ENCODE data around the gene MR1.

MR1 gene

DNA sequence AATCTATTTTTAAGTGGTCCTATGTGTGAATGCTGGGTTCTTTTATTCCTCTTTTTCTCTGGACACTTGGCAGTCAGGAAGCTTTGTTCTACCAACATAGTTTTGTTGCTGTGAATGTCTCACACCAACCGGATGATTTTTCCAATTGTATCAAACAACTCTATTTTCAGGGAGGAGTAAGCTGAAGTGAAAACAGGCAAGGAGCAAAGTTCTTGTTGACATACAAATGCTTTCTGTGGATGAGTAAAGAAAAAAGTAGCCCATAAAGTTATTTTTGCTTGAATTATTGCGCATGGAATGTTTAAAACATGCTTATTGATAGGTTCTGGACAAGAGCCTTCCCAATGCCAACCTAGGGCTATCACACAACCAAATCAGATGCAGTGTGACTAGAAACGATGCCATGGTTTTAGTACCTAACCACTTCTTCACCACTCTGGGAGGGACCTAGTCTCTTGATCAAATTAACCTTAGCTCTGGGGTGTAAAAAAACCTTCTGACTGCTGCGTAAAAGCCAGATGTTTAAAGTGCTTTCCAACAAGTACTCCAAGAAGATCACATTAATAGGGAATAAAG is 59.2 kb downstream of the MR1 start:
- DNase-seq: no peak

DNA sequence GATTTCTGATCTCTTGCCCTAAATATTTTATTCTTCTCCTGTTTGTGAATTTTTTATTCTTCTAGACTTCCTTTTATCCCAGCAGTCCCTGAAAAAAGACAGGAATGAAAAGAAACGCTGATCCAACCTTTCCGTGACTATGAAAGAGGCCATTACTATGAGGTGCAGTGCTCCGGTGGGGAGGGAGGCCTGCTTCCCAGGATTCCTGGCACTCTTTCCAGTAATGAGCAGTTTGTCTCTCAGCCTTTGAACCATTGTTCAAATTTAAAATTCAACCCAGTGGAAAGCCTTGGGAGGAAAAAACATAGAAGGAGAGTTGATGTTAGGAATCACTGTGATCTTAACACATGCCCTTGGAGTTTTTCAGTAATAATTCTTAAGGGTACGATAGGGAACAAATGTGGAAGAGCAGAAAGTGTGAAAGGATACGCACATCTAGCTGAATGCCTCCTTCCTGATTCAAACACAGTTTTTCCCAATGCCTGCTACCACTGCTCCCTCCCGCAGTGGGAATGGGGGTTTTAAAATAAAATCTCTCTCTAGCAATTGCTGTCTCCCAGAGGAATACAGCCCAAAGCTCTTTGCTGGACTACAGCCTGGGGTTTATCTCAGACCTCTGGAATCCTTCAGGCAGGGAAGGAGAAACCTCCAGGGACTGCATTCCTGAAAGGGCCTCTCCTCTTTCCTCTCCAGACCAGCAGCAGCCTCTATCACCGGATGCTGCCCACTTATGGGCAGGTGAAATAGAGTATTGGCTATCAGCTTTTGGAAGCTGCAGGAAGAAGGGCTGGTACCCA is 60.8 kb downstream of the MR1 start:
- no peak for DNase-seq

DNA sequence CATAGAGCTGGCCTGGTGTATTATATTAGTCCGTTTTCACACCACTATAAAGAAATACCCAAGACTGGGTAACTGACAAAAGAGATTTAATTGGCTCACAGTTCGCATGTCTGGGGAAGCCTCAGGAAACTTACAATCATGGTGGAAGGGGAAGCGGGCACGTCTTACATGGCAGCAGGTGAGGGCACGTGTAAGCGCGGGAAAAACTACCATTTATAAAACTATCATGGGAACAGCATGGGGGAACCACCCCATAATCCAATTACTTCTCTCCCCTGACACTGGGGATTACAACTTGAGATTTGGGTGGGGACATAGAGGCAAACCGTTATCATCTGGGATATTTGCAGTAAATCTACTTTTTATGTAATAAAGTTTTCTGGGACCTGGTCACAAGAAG is 61.5 kb downstream of the MR1 start:
- no peak for DNase-seq

DNA sequence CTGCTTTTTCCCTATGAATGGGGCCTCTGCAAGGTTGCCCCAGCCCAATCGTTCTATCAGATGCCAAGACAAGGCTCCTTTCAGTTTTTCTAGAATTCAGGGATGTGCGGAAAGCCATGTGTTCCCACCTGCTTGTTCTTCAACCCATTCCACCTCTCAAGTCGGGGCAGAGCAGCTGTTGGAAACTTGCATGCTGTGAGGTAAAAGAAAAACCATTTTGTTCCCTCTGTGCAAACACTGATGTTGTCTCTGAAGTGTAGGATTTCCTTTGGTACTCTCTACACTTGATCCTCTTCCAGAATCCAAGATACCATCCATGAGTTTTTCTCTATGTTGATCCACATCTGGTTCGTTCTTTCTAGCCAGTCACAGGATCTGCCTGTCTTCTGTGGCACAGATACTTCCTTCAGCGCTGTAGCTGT is 62.0 kb downstream of the MR1 start:
- peak; percentile 56 for DNase-seq

DNA sequence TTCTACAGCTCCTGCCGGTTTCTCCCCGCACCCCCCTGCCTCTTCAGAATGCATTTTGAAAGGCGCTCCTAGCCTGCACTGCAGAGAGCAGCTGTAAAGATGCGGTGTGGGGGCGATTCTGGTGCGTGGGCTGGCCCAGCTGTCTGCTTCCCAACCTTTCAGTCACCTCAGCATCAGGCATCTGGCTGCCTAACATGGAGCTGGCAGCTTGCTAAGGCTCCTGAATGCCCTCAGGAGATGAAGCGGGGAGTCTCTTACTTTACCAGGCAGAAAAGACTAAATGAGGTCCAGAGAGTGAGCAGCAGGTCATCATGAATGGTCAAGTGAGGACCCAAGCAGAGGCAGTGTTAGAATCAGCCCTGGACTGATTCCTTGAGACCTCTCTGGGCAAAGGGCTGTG is 63.5 kb downstream of the MR1 start:
- DNase-seq: no peak

DNA sequence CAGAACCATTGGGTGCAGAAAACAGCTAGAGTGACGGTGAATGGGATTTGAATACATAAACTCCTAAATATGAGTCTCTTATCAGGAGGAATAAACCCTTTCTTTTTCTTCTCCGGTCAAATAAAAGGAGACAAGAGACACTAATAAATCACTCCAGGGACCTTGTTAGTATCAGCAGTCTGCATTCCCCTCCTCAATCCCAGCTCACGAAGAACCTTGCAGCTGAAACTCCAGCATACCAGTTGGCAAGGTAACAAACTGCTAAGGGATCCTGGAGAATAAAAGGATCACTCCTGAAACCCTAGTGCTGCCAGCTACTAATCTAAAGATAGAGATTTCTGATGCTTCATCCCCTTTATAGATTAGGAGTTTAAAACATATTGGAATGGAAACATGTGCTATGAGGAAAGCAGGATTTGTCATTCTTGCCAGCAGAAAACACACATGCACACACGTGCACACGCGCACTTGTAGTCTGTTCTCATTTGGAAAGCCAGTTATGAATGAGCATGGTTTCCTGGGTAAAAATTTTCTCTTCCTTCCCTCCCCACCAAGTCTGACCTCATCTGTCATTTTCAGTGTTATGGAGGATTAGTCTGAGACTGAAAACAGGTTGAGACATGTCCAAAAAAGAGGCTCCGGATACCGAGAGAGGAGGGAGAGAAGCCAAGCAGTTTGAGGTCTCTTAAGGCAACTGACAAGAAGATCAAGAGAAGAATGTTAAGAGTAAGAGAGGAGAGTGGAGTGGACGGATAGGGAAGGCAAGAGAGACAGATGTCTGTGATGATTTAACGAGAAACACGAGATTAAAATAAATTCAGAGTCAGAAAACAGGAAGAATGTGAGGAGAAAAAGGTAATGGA is 65.6 kb downstream of the MR1 start:
- no peak for DNase-seq

DNA sequence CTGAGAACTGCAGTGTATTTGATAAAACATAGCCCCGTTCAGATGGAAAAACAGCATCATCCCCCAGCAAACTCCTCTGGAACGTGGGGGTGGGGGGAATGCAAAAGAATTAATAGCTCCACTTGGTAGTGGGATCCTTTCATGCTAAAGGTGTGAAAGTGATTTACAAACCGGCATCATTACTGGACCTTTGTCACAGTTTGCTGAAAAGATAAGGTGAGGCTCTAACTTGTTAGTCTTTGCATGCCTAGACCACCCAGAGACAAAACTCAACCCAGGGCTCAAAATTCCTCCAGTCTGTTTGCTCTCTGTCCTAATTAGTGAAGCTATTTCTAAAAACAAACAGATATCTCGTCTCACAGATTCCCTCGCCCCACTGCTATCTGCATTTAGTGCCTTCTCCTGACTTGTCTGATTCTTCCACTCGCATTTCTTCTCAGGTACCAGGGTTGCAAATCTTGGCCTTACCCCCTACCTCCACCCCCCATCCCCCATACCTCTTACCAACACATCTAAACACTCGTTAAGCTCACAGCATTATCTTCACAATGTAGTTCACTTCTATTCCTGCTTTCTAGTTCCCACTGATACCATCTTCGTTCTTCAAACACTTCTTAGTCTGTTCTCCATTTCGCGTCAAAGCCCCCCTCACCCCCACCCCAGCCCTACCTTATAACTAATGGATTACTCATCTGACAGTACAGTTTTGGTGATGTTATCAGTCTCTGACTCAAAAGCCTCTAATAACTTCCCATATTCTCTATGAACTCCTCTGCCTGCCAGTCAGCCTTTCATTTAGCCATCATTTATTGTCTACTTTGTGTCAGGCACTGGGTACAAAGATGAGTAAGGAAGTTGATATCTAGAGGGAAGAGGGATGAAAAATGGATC is 66.5 kb downstream of the MR1 start:
- DNase-seq: no peak

DNA sequence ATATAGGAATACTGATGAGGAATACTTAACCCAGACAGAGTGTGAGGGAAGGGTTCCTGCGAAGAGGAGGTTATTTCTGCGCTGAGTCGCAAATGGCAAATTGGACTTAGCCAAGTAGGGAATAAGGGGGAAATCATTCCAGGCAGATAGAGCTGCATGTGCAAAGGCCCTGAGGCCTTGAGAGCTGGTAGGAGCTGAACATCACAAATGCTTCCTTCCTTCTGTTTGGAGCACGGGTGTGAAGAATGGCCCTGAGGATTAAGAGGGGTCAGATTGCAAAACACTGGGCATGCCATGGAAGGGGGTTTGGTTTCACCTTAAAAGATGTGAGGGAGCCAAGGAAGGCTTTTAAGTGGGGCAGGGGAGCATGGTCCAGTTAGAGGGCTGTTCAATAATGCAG is 67.2 kb downstream of the MR1 start:
- DNase-seq: no peak

DNA sequence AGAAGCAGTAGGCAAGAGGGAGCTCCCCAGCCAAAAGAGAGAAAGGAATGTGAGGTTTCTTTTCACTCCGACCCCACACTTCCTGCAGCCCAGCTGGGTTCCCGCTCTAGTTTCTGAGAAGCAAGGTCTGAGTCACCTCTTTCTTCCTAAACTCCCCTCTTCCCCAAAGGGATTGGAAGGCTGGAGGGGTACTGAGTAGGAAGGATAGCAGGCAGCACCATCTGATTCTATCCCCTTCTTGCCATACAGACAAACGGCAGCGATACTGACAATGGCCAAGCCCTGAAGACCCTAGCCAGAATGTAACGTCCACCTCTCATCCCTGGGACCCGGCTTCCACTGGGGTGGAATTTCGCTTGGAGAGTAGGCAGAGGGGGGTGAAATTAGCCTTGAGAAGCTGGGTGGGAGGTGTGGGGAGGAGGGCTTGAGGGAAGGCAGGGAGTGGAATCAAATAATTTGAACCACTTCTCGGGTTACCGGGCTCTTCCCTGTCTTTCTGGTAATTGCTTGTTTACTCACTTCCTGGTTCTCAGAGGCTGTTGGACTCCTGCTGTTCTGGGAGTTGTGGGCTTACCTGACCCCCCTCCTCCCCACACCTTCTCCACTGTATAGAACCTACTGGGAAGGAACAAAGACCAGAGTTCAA is 67.9 kb downstream of the MR1 start:
- peak; percentile 94 for DNase-seq

DNA sequence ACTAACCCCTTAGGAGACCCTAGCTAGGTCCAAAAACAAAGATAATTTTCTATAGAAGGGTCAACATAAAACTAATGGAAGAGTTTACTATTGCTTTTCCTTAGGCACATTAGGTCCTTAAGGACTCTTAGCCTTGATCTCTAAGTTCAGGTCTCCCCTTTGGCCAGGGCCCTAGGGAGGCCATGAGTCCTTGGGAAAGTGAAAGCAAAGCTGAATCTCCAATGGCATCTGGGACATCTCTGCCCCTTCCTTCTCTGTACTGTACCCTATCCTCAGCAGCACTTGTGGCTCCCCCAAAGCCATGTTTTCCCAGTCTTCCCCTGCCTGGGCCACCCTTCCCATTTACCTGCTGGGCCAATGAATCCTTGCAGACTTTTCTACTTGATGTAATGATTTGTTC is 69.1 kb downstream of the MR1 start:
- DNase-seq: no peak

DNA sequence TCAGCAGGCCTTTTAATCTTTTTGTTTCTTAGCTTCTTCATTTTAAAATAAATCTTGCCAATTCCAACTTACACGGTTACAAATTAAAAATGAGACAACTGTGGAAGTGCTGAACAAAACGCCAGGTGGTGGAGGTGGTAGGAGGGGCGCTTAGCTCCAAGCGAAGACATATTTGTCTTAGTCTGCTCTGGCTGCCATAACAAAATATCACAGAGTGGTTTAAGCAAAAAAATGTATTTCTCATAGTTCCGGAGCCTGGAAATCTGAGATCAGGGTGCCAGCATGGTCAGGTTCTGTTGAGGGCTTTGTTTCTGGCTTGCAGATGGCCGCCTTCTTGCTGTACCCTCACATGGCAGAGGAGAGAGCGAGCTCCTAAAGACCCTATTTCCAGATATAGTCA is 69.6 kb downstream of the MR1 start:
- DNase-seq: no peak

DNA sequence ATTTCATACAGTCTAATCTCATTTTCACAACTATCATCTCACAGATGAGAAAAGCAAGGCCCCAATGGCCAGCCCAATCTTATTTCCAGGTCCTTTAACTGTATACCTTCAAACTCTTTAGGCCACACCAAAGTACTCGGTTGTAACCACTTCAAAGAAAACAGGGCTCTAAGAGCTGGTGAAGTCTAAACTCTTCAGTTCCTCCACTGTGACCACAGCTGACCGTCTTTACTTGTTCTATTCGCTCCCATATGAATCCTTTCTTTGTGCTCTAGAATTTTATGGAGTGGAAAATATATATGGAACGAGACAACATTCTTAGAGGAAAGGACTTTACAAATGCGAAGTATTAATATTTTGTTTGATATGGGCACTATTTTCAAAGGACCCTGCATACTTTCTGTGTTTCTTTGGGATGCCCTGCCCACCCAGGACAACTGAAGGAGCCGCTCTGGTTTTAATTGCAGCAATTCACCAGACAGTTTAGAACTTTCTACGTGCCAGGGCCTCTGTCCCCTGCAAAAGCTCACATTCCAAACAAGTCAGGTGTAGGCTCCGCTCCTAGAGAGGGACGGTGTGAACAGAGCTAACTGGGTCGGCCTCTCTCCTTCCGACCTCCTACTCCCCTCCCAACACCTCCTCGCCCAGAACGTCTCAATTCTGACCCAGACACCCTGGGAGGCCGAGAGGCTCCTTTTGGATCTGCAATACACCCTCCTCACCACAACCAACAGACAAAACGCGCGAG is 70.4 kb downstream of the MR1 start:
- DNase-seq: no peak

DNA sequence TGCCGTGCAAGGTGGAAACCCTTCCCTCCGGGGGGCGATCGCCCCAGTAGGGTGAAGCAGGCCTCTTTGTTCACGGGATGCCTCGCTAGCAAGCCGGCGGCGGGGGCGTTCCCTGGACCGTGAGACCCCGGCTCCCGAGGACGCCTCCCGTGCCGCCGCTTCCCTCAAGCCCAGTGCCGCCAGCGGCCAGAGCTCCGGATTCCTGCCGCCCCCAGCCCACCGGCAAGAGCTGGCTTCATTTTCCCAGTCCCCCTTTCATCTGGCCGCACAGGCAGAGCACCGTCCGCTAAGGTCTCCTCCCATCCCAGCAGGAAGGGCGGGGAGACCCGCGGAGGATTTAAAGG is 71.0 kb downstream of the MR1 start:
- DNase-seq: peak; percentile 81

DNA sequence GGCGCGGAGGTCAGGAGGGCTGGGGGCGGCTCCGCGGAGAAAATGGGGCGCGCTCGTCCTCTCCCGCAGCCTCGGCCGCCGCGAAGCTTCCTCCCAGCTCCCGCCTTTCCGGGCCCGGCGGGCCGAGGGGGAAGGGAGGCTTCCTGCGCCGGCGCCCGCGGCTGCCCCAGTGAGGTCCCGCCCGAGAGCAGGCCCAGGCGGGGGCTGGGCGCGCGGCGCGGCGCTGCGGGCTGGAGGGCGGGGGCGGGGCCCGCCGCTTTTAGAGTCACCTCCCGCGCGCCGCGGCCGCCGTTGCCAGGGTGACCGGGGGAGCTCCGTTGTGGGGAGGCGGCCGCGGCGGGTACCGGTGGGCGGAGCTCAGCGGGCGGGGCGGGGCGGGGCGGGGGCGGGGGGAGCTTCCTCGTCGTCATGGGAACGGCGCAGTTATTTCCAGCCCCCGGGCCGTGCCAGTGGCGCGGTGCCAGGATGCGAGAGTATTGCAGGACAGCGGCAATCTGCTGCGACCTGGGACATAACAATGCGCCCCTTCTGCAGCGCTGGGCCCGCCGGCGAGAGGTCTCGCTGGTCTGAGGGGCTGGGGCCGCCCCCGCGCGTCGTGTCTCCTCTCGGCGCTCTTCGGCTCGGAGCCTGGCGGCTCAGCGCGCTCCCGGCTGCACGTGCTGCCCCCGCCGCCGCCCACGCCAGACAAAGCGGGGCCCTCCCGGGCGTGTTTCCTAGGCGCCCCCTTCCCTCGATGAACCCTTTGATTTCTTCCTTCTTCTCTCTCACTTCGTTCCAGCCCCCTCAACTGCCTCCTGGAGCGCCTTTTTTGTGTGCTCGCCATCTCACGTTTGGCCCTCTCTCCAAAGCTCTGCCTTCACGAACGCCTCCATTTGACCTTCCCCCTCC is 71.6 kb downstream of the MR1 start:
- DNase-seq: peak; percentile 91

DNA sequence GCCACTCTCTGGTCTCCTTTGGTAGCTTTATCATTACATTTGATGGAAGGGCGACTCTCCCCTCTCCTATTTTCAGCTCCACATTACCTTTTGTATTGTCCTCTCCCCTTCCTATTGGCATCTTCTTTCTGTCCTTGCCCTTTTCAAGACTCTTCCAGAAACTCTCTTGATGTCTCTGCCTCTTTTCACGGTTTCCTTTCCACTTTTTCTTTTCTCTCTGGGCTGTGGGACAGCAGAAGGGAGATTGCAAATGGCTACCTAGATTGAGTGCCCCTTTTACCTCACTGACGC is 72.2 kb downstream of the MR1 start:
- DNase-seq: no peak

DNA sequence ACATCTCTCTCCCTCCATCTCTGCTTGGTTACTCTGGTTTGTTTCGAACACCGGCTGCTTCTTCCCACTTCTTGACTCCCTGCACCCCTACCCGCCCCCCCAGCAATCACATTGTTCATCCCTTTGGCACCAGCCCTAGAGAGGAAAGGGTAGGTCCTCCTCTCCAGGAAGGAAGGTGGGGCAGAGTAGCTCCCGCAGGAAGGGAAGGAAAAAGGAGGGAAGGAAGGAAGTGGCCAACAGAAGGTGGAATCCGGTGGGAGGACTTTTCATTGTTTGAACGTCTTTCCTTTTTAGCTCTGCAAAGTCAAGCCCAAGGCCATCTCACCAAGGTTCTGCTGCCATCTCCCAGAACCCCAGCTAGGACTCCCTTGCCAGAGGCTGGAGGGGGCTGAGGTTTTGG is 72.7 kb downstream of the MR1 start:
- DNase-seq: no peak

DNA sequence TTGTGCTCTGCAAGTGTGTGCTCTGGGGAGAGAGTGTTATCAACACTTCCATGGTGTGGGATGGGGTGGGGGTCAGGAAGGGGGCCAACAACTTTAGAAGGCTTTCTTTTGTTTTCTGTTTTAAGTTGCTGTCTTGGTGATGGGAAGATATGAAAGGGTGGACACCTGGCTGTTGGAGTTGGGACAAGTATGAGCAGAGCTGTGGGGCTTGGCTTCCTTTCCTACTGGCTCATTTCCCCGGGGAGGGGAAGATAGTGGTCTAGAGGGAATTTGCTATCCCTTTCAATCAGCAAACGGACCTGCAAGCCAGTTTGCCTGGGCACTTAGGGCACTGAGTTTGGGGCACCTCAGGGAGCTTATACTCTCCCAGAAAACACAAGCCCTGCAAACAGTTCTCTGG is 73.9 kb downstream of the MR1 start:
- no peak for DNase-seq

DNA sequence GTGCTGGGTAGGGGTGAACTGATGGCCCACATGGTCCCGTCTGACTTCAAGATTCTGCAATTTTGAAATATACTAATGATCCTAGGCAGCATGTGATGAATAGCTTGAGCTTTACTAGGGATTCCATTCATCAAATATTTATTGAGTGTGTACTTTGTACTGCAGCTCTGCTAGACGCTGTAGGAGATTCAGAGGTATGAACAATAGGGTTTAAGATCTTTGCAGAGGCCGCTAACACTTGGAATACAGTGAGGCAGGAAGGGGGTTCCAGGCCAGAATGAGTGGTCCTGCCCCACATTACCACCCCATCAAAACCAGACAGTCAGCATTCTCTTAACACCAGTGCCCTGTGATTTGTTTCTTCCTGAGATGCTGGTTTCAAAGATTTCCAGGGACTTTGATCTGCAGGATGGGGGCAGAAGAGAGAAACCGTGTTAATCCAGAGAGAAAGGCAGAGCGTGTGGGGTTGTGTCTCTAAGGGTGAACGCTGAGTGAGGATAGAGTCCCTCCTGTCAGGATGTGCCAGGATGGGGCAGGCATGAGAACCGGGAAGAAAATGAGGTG is 74.6 kb downstream of the MR1 start:
- no peak for DNase-seq

DNA sequence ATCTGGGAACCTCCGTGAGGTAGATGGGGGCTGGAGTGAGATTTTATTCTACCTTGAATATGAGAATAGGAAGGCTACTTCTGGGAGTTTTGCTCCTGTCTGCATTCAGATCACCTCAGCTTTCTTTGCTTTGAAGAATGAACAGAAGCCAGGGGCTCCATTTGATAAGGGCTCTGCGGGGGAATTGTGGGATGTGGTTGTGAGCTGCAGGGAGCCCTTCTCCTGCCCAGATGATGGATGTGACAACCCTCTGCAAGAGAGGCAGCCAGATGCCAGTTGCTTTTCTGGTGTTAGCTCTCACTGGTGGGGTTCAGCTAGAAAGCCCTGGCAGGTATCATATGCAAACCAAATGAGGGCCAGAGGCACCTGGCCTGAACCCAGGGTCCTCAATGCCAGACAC is 76.2 kb downstream of the MR1 start:
- DNase-seq: no peak

All from NCI-H146 (cell line).